ENCODE data around the gene AOX1.

AOX1 gene

DNA sequence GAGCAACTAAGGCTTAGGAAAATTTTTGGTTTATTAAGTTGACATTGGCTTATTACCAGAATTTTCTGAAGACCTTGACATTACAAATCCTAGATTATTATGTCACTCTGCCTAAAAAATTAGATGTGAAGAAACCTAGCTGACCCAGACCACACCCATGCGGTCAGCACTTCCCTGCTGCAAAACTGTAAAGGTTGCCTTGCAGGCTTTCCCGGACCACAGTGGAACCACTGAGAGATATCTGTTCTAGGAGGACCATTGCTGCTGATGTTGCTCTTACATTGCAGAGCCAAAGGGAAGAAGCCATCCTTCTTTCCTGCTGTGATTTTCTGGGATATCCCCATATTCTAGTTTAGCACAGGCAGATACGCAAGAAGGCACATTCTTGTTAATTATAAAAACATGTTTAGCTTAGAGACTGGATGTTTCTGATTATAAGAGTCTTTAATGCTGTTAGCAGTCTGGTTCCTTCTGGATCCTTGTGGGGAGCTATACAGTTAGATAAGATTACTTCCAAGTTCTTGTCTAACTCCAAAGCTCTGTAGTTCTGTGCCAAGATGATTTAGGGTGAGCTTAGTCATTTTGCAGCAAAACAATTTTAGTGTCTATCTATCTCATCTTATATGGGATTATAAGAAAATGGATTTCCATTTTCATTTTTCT is 70.2 kb downstream of the AOX1 start:
- H3K4me3 ChIP-seq (ENCODE audit: low read depth, low read length), result no peak overlapping the region
- TF ChIP-seq, protein P1, sequence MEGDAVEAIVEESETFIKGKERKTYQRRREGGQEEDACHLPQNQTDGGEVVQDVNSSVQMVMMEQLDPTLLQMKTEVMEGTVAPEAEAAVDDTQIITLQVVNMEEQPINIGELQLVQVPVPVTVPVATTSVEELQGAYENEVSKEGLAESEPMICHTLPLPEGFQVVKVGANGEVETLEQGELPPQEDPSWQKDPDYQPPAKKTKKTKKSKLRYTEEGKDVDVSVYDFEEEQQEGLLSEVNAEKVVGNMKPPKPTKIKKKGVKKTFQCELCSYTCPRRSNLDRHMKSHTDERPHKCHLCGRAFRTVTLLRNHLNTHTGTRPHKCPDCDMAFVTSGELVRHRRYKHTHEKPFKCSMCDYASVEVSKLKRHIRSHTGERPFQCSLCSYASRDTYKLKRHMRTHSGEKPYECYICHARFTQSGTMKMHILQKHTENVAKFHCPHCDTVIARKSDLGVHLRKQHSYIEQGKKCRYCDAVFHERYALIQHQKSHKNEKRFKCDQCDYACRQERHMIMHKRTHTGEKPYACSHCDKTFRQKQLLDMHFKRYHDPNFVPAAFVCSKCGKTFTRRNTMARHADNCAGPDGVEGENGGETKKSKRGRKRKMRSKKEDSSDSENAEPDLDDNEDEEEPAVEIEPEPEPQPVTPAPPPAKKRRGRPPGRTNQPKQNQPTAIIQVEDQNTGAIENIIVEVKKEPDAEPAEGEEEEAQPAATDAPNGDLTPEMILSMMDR (IDR thresholded peaks at IDR 0.05; ENCODE audit: low read depth, low read length), result no peak

DNA sequence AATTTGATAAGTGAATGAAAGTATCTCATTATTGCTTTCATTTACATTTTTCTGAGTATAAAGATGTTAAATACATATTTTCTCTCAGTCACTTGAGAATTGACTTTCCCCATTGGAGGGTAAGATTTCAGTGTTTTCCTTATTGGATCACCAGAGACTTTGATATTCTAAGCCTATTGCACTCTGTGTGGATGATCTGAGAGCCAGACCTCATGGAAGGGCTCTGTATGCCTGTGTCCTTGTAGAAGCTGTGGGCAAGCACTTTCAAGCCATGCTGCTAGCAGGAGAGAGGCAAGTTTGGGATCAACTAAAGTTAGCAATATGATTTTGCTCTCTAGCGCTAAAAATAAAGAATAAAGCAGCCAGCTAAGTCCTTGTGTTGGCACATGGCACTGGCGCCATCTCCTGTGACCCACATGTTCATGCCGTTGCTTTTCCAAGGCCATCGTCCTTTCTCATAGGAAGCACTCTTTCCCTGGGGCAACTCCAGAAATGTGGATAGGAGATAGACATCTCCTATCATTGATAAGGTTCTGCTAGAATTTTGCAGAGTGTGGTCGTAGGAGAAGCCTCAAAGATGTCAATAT is 72.6 kb downstream of the AOX1 start:
- no peak overlapping the region for H3K4me3 ChIP-seq (ENCODE audit: low read depth, low read length)
- TF ChIP-seq, protein P1 (IDR thresholded peaks at IDR 0.05; ENCODE audit: low read depth, low read length), result no peak

DNA sequence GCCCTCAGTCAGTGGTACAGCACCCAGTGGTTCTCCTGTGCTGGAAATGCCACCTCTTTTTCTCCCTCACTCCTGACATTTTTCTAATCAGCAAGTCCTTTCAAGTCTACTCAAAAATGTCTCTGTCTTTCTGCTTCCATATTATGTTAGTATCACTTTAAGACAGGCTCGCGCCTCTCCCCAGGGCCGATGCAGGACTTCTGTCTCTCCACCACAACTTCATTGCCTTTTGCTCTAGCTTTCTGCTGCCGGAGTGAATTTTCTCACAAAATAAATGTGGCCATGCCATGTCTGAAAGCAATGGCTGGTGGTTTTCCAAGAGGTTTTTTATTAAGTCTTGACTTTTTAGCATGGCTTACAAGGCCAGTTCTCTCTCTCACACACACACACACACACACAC is 73.6 kb downstream of the AOX1 start:
- TF ChIP-seq, protein P1 (IDR thresholded peaks at IDR 0.05; ENCODE audit: low read depth, low read length), result no peak
- no peak overlapping the region for H3K4me3 ChIP-seq (ENCODE audit: low read depth, low read length)

DNA sequence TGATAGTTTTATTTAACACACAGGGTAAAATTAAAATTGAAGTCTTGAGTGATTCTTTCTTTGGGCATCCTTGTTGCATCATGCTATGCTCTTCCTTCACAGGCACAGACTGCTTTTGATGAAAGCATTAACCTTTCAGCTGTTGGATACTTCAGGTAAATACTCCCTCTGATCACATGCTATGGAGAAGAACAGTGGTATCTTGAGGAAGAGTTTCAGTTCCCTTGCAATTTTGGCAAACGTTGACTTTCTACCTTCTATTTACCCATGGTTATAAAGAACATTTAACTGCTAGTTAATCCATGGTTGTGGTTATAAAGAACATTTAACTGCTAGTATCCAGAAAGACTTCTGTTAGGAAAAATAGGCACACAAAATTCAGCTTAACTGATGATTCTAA is 75.7 kb downstream of the AOX1 start:
- H3K4me3 ChIP-seq (ENCODE audit: low read depth, low read length), result no peak overlapping the region
- TF ChIP-seq, protein P1 (IDR thresholded peaks at IDR 0.05; ENCODE audit: low read depth, low read length), result no peak

DNA sequence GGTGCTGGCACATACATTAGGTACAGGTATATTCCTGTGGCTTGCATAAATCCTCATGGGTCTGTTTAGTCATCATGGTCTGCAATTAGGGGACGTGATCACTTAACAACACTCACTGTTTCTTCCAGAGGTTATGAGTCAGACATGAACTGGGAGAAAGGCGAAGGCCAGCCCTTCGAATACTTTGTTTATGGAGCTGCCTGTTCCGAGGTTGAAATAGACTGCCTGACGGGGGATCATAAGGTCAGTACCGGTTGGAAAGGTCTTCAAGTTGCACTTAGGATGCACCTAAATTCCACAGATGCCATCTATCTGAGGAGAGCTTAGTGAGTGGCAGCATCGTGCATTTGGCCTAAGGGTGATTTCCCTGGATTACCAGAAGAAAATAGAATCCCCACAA is 76.9 kb downstream of the AOX1 start:
- TF ChIP-seq, protein P1 (IDR thresholded peaks at IDR 0.05; ENCODE audit: low read depth, low read length), result no peak
- H3K4me3 ChIP-seq (ENCODE audit: low read depth, low read length), result no peak overlapping the region

DNA sequence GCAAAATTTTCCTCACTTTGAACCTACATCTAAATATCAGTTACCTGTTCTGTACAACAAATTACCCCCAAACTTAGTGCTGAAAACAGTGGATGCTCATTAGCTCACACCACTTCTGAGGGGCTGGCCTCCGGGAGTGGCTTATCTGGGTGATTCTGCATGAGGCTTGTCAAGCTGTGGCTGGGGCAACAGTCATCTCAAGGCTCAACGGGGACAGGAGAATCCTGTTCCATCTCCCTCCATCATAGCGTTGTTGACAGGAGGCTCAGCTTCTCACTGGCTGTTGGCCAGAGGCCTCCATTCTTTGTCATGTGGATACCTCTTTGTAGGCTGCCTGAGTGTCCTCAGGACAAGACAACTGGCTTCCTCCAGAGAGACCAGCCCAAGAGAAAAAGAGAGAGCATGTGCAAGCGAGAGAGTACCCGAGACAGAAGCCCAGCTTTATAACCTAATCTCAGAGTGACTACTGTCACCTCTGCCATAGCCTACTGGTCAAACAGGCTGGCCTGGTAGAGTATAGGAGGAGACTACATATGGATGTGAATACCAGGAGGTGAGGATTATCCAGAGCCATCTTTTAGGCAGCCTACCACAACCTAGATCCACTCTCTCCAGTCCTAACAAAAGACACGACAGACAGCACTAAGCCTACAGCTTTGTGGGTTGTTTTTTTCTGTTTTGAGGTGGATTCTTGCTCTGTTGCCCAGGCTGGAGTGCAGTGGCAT is 79.1 kb downstream of the AOX1 start:
- TF ChIP-seq, protein P1 (IDR thresholded peaks at IDR 0.05; ENCODE audit: low read depth, low read length), result no peak

More for the DNA sequence above, 79.1 kb downstream of the AOX1 start:
- no peak overlapping the region for H3K4me3 ChIP-seq (ENCODE audit: low read depth, low read length)
